GM18511 (cell line): ENCODE data around the gene LRSAM1.

Source experiments
- ATAC-seq: cut with Tn5 transposase; IDR thresholded peaks from one replicate; pipeline ENCODE4 v1.9.1; 2021; ENCODE audit warnings: mild to moderate bottlenecking, moderate library complexity; ENCODE audit not compliant: unreplicated experiment

LRSAM1 gene

DNA sequence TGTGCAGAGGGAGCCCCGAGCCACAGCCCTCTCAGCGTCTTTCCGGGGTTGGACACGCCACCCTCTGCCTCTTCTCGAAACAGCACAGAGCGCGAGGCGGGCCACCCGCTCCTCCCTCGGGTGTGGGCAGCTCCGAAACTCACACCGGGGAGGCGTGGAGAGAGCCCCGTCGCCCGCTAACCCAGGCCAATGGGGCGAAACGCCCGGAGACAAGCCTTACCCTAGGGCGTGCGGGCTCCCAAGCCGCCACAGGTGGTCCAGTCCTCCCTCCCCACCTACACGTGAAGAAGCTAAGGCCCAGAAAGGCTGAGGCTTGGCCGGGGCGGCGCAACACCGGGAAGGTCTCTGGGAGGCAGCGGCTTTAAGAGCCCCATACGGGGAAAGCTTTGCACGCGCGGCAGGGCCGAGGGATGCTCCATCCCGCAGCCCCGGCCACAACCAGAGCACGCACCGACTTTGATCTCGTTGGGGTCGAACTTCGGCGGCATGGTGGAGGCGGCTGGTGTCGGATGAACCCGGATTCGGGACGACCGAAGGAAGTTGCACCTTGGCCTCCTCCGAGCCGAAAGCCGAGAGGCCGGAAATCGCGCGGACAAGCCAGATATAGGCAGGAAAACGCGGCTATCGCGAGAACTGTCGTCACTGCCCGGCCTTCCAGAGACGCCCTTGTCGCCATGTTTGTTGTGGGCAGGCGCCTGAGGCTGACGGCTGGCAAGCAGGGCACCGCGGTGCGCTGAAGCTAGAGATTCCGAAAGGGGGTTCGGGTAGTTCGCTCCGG is at the start of gene LRSAM1, which contains the start of gene RPL12:
LRSAM1 (plus strand) TSS at position 681 of the 778 bp plus-strand sequence. CDS start 3,018 bp downstream, outside the sequence.
RPL12 (minus strand) TSS at position 577 of the 778 bp plus-strand sequence; CDS start at position 488, 89 bp downstream.
- peak; percentile 70 for ATAC-seq

DNA sequence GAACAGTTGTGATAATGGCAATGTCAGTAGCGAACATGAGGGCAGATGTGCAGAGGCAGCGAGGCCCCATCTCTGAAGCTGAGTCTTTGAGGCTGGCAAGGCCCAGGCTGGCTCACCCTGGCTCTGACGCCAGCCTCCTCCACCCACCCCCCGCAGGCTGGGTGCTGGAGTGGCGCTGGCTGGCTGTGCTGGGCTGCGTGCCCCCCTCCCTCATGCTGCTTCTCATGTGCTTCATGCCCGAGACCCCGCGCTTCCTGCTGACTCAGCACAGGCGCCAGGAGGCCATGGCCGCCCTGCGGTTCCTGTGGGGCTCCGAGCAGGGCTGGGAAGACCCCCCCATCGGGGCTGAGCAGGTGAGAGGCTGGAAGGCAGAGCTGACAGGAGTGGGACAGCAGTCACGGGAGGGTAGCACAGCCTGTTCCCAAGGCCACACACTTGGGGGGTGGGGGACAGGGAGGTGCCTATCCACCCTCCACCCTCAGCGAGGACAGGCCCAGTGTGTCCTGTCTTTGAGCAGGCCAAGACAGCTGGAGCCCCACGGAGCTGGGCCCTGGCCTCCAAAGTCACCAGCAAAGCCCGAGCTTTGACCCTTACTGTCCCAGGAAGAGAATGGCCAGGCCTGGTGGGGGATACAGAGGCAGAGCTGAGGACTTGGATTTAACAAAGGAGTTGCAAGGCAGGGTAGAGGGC is 48.8 kb upstream of the LRSAM1 start:
- no peak for ATAC-seq

DNA sequence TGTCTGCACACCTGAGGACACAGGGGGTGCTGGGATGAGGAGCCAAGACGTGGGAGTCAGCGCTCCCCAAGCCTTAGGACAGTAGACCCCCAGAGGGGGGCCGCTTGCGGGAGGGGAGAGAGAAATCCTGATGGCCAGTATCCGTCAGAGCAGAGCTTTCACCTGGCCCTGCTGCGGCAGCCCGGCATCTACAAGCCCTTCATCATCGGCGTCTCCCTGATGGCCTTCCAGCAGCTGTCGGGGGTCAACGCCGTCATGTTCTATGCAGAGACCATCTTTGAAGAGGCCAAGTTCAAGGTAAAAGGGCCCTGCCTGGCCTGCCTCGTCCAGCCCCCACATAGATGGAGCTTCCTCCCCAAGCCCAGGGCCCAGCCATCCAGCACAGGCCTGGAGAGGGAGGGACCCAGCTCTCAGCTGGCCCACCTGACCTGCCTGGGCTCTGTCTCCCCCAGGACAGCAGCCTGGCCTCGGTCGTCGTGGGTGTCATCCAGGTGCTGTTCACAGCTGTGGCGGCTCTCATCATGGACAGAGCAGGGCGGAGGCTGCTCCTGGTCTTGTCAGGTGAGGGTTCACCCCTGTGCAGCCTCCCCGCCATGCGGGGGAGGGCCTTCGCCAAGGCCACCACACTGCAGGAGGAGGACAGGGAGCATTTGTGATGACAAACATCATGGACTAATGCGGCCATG is 47.7 kb upstream of the LRSAM1 start:
- ATAC-seq, result no peak

DNA sequence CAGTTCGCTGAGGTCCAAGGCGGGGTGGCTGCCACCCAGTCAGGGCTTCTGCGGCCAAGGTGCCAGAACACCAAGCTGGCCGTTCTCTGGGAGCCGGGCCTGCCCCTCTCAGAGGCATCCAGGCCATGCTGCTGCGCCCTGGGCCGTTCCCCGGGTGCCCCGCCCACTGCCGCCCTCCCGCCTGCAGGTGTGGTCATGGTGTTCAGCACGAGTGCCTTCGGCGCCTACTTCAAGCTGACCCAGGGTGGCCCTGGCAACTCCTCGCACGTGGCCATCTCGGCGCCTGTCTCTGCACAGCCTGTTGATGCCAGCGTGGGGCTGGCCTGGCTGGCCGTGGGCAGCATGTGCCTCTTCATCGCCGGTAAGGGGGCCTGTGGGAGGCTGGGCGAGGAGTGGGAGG is 46.7 kb upstream of the LRSAM1 start:
- no peak for ATAC-seq

DNA sequence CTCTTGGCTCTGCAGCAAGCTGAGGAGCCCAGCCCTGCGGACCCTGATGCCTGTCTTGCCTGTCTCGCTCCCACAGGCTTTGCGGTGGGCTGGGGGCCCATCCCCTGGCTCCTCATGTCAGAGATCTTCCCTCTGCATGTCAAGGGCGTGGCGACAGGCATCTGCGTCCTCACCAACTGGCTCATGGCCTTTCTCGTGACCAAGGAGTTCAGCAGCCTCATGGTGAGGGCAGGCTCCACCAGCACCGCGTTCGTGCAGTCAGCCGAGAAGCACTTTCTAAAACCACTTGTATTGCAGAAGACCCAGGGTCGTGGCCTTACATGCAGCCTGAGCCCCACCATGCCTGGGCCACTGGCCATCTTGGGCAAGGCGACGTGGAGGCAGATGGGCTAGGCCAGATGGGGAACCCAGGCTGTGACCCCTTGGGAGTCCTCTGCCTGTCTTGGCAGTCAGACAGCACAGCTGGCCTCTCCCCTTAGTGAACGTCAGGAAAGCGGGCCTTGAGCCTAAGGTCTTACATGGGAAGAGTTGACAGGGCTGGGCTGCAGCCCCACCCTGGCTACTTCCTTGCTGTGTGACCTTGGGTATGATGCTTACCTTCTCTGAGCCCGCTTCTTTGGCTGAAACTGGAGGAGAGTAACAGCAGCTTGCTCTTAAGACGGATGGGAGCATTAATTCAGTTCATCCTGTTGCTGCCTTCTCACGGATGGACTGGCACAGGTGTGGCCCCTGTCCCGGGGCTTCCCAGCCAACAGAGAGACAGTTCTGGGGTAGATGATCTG is 45.8 kb upstream of the LRSAM1 start:
- no peak for ATAC-seq

DNA sequence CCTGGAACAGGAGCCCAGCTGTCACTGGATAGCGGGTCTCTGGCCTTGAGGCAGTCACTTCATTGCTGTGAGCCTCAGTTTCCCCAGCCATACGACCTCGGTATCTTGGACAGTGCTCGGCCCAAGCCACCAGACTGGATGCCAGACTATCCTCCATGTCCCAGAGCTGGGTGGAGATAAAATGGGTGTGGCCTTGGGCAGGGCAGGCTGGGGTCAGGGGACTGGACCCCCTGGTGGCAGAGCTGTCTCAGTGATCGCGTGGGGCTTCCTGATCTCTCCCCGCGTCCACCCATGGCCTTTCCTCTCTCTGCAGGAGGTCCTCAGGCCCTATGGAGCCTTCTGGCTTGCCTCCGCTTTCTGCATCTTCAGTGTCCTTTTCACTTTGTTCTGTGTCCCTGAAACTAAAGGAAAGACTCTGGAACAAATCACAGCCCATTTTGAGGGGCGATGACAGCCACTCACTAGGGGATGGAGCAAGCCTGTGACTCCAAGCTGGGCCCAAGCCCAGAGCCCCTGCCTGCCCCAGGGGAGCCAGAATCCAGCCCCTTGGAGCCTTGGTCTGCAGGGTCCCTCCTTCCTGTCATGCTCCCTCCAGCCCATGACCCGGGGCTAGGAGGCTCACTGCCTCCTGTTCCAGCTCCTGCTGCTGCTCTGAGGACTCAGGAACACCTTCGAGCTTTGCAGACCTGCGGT is 44.4 kb upstream of the LRSAM1 start:
- ATAC-seq, result no peak

DNA sequence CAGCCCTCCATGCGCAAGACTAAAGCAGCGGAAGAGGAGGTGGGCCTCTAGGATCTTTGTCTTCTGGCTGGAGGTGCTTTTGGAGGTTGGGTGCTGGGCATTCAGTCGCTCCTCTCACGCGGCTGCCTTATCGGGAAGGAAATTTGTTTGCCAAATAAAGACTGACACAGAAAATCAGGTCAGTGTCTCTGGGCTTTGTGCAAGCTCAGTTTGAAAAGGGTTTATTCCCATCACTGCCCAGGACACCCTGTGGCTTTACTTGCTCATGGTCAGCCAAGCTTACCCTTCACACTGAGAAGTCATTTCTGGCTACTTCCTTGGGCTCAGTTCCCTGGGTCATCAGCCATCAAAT is 43.8 kb upstream of the LRSAM1 start:
- no peak for ATAC-seq

DNA sequence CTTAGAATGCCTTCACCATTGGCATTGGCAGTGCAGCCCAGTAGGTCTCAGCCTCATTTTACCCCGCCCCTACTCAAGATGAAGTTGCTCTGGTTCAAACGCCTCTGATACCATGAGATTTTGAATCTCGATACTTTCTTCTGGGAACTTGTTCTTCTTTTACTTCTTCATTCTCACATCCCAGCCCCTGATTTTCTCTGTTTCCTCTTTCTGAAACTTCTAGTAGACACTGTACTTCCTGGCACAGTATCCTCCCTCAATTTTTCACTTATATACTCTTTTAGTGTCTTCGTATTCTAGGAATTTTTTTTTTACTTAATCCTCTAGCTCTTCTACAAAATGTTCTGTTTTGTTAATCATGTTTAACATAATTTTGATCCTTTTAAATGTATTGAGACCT is 40.2 kb upstream of the LRSAM1 start:
- ATAC-seq, result no peak

DNA sequence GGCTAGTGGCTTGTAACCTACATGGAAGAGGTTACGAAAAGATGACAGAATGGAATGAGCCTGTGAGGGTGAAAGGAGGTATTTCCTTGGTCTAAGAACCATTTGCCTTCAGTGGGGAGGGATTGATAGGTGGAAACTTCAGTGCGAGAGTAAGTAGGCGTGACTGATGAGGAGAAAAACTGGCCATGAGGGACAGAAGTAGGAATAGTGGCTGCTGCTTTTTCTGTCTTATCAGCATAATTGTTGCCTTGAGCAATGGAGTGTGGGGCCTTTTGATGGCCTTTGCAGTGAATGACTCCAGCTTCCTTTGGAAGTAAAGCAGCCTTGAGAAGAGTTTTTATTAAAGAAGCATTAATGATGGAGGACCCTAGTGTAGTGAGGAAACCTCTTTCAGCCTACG is 36.2 kb upstream of the LRSAM1 start:
- no peak for ATAC-seq

DNA sequence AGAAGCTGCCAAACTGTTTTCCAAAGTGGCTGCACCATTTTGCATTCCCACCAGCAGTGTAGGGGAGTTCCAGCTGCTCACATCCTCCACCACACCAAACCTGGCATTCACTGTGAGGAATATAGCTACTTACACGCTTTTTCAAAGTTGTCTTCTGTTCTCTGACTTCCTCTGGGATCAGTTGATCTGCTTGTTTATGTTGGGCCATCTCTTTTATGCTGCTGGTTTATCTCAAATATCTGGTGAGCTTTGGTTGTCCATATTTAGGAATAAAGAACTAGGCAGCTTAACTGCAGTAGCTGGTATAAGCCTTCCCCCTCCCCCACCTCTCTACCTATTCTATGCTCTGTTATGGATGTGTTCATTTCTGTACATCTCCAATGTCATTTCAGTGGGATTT is 35.7 kb upstream of the LRSAM1 start:
- no peak for ATAC-seq

DNA sequence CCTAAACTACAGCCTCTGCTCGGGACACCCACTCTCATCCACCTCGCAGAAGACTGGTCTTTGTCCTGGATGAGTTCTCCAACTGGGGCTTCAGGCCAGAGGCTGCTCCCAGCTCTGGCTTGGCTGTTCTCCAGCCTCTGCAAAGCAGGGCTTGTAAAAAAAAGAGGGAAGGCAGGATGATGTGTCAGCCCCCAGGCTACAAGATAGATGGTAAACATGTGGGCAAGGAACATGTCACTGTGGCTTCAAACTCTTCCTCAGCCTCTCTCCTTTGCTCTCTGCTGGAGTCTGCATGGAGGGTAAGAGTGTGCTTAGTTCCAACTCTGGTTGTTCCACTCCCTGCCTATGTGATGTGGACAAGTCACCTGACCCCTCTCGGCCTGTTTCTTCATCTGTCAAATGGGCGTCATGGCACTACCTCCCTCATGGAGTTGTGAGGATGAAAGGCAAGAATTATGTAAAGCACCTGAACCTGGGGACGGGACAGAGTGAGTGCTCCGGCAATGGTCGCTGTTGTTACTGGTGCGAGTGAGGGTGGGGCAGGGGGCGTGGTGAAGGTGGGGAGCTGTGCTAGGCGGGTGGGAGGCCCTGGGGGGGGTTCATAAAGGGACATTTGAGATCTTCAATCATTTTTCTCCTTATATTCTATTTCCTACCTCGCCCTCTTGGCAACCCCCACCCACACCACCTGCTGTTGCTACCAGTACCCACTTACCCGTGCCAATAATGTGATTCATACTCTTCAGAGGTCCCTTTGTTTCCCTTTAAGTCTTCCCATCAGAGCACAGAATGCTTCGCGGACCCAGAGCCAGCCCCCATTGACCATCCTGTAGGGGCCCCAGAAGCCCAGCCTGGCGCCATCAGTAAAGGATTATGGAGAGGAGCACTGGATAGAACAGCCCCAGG is 33.9 kb upstream of the LRSAM1 start:
- no peak for ATAC-seq

DNA sequence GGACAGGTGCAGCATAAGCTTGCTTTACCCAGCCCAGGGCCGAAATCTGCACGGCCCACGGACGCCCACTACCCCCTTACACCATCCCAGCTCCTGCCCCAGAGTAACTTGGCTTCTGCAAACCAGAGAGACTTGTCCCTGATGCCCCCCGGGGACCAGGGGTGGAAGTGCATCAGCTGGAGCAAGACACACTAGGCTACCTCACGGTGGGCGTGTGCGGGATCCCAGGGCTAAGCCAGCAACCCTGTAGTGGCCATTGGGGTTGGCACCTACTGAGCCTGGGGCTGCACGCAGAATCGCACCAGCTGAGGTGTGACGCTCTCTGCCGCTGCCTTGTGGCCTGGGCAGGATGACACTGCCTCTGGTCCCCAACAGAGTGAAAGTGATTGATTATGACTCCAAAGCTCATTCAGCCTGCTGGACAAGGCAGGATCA is 33.3 kb upstream of the LRSAM1 start:
- no peak for ATAC-seq

DNA sequence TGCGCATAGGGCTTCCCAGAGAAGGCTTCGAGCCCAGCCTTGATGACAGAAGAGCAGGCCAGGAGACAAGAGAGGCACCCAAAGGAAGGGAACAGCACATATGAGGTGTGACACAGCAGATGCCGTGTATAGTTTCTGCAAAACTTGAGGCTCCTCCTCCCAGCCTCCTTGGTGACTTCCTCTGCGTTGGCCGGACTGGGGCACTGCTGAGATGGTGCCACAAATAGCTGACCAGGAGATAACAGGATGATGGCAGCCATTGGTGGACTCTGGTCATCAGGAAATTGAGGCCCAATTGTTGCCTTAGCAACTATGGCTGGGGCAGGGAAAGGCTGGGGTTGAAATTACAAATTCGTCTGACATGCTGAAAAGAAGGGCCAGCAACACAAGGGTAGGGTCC is 32.0 kb upstream of the LRSAM1 start:
- ATAC-seq, result no peak

DNA sequence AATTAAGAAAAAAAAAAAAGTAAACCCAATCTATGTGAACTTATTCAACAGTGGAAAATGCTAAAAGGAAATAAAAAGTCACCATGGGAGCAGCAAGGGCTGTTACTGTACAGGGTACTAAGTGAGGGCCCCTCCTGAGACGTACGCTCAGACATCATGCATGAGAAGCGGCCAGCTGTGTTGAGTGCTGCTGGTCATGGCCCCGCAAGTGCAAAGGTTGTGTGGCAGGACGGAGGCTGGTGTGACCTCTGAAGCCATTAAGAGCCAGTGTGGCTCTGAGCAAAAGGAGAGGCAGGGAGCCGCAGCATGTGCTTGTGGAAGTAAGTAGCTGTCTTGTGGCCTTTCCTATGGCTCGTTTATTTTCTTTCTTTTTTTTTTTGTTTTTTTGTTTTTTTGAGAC is 30.3 kb upstream of the LRSAM1 start:
- ATAC-seq, result no peak

DNA sequence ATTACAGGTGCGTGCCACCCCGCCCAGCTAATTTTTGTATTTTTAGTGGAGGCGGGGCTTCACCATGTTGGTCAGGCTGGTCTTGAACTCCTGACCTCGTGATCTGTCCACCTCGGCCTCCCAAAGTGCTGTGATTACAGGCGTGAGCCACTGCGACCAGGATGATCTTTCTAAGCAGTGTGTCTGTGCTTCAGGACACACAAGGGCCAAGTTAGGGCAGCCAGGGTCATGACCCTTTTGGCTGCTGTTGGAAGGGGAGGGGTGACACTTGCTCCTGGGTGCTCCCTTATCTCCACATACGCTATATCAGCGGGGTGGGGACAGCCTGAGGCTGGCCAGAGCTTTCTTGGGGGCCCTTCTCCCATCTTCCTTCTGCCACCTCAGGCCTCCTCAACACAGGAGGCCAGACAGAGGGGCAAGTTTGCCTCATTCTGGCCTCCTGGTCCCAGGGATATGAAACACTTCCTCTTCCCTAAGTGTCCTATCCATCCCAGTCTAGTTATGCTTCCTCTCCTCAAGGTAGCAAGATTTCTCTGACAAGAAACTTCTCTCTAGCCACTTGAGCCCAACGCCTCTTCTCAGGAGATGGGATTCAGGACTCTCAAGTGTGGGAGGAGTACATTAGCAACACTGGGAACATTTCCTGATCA is 29.1 kb upstream of the LRSAM1 start:
- no peak for ATAC-seq

DNA sequence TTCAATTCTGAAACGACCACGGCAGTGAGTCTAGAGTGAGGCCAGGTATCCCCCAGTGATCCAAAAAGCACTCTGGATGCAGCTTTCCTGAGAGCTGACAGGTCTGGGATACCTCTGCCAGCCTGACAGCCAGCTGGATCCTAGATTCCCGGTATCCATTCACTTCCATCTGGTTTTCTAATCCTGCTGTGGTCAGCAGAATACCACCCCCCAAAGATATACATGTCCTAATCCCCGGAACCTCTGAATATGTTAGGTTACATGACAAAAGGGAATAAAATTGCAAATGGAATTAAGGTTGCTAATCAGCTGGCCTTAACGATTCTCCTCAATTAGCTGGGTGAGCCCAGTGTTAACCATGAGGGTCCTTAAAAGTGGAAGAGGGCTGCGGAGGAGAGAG is 28.5 kb upstream of the LRSAM1 start:
- ATAC-seq, result no peak

DNA sequence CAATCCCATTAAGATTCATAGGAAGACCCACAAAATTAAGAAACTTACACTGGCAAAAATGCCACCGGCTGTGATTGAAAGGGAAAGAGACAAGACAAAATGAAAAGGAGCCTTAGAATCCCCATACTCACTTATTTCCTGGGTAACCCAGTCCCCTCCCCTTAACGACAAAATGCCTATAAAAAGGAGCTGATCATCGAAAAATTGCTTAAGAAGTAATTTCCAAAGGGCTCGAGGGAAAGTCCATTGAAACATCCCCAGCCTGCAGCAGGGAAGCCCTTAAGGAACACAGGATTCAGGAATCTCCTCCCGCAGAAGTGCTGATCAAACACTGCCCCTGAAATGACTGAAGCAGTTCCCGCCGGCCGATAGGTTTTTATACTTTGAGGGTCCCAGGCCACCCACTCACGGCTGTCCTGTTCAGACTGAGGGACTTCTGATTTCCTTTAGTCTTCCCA is 27.8 kb upstream of the LRSAM1 start:
- ATAC-seq, result peak; percentile 14

DNA sequence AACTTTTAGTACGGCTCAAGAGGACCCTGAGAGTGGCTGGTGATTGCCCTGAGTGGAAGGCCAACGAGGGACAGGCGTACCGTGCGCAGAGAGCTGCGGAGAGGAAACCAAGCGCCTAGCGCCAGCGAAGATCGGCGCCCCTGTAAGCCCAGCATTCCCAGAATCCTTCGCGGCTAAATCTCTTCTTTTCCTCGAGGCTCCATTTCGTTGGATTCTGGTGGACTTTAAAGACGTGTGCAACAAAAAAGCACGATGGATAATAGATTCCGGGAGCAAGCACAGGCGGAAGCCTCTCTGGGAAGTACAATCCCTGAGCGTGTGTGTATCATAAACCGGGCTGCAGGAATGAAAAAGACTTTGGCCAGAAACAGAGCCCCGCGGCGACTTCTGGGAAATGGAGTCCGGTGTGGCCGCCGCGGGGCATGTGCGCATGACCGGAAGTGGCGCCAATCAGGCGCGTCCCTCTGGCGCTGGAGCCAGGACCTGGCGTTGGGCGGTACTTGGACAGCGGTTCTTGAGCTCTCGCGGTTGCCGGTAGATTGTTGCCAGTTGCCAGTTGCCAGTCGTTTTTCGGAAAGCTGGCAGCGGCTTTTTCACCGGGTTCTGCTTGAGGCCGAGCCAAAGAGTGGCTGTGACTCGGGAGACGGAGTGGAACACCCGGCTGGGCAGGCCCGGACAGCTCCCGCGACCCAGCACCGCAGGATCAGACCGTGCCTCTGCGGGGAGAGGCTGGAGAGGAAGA is 27.2 kb upstream of the LRSAM1 start, which contains the start of gene ZNF79:
ZNF79 (plus strand) TSS at position 449 of the 742 bp plus-strand sequence. CDS start 406 bp downstream, outside the sequence.
- peak; percentile 86 for ATAC-seq
